HG02798 (cell line): Measurements from ENCODE around the gene DPCD.
A peak's percentile ranks its signal among the peaks of the same experiment; 100 is the strongest.
"Not testable (repeated sequence)": the region's sequence is repeated elsewhere in the genome, so short reads cannot be mapped to it uniquely, and the experiment has no call there.

Experiments
- ATAC-seq: cut with Tn5 transposase; IDR thresholded peaks from one replicate; pipeline ENCODE4 v1.9.1; 2021; ENCODE audit warnings: mild to moderate bottlenecking; ENCODE audit not compliant: unreplicated experiment, poor library complexity

DPCD gene

GRCh38 chr10:101579516-101579870 lies 8.6 kb upstream of the DPCD start:
- ATAC-seq = no peak

- no peak for ATAC-seq
Observed at GRCh38 chr10:101580486-101581399, 7.4 kb upstream of the DPCD start.

GRCh38 chr10:101585841-101586240 lies 2.3 kb upstream of the DPCD start:
- no peak for ATAC-seq

GRCh38 chr10:101588879-101589278 lies 758 bp downstream of the DPCD start:
- ATAC-seq = no peak

GRCh38 chr10:101593331-101593730 lies 5.2 kb downstream of the DPCD start:
- not testable (repeated sequence) for ATAC-seq

GRCh38 chr10:101595591-101596433 lies 7.7 kb downstream of the DPCD start:
- no peak for ATAC-seq

- ATAC-seq = no peak
Observed at GRCh38 chr10:101597091-101597900, 9.2 kb downstream of the DPCD start.

- no peak for ATAC-seq
Observed at GRCh38 chr10:101601541-101601940, 13.4 kb downstream of the DPCD start.

- peak; percentile 76 for ATAC-seq
Observed at GRCh38 chr10:101602761-101603398, 14.8 kb downstream of the DPCD start.

- ATAC-seq = no peak
Observed at GRCh38 chr10:101607124-101607523, 19.0 kb downstream of the DPCD start.

GRCh38 chr10:101609481-101609880 lies 21.4 kb downstream of the DPCD start:
- ATAC-seq = no peak

GRCh38 chr10:101611096-101611905 lies 23.2 kb downstream of the DPCD start:
- no peak for ATAC-seq

- ATAC-seq = no peak
Observed at GRCh38 chr10:101612086-101612485, 24.0 kb downstream of the DPCD start.

GRCh38 chr10:101612872-101613271 lies 24.8 kb downstream of the DPCD start:
- ATAC-seq = no peak

GRCh38 chr10:101613646-101614045 lies 25.5 kb downstream of the DPCD start:
- no peak for ATAC-seq

GRCh38 chr10:101614663-101615524 lies 26.8 kb downstream of the DPCD start:
- no peak for ATAC-seq

- no peak for ATAC-seq
Observed at GRCh38 chr10:101615525-101616116, 27.5 kb downstream of the DPCD start.
